Measurements from ENCODE around the gene CD151. TPM values are rescaled to one million over a fixed set of nuclear protein-coding genes. Genes with fewer than 3 reads are reported as not detected.

CD151 gene
- total RNA-seq, 1 donor from 2014 or later: 486 TPM

DNA sequence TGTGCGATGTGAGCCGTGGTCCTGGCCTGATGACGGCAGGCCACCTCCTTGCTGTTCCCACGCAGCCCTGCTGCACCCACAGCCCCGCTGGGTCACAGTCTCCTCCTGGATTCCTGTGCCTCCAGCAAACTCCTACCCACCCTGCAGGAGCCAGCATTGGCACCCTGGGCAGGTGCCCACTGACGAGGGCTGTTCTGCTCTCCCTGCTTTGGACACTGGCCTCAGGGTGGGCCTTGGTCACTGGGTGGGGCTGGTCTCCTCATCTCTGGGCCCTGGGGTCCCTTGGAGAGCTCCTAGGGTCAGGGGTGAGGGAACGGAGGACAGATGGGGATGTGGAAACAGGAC, 22.6 kb downstream of the CD151 start:
- Histone ChIP-seq H3K36me3 (no peaks in the 10 kb centered on the region), H3K27me3 (no peaks in the 10 kb centered on the region), H3K9me3 (no peaks in the 10 kb centered on the region), H3K4me1 (peaks cover 8% of the 10 kb centered on the region), H3K27ac (no peak overlapping the region), H3K4me3 (no peak overlapping the region)
- DNase-seq: no peak
- intact Hi-C loops (cut with DNase I): no loop called here
- ATAC-seq: no peak
- TF ChIP-seq, protein P1, sequence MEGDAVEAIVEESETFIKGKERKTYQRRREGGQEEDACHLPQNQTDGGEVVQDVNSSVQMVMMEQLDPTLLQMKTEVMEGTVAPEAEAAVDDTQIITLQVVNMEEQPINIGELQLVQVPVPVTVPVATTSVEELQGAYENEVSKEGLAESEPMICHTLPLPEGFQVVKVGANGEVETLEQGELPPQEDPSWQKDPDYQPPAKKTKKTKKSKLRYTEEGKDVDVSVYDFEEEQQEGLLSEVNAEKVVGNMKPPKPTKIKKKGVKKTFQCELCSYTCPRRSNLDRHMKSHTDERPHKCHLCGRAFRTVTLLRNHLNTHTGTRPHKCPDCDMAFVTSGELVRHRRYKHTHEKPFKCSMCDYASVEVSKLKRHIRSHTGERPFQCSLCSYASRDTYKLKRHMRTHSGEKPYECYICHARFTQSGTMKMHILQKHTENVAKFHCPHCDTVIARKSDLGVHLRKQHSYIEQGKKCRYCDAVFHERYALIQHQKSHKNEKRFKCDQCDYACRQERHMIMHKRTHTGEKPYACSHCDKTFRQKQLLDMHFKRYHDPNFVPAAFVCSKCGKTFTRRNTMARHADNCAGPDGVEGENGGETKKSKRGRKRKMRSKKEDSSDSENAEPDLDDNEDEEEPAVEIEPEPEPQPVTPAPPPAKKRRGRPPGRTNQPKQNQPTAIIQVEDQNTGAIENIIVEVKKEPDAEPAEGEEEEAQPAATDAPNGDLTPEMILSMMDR (IDR thresholded peaks at IDR 0.05): no peak

DNA sequence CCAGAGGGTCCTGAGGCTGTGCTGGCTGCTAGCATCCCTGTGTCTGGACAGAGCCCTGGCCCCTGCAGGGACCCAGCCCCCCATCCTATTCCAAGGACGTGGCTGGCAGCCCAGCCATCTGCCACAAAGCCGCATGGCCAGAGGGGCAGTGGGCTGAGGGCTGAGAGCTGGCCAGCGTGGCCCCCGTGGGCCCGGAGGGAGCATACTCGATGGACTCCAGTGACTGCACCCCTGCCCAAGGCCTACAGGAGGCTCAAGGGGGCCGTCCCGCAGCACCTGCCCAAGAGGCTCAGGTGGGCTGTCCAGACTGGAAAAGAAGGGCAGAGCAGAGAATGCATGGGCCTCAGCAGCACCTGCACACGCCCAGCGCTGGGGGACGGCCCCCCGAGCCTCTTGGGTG, 23.0 kb downstream of the CD151 start:
- H3K27me3 ChIP-seq: no peaks in the 10 kb centered on the region
- intact Hi-C loops (cut with DNase I): no loop called here
- H3K4me3 ChIP-seq: no peak overlapping the region
- no peak overlapping the region for H3K27ac ChIP-seq
- TF ChIP-seq, protein P1 (IDR thresholded peaks at IDR 0.05): no peak
- H3K36me3 ChIP-seq: no peaks in the 10 kb centered on the region
- no peaks in the 10 kb centered on the region for H3K9me3 ChIP-seq
- ATAC-seq (no peak), DNase-seq (no peak)
- peaks cover 6% of the 10 kb centered on the region for H3K4me1 ChIP-seq

DNA sequence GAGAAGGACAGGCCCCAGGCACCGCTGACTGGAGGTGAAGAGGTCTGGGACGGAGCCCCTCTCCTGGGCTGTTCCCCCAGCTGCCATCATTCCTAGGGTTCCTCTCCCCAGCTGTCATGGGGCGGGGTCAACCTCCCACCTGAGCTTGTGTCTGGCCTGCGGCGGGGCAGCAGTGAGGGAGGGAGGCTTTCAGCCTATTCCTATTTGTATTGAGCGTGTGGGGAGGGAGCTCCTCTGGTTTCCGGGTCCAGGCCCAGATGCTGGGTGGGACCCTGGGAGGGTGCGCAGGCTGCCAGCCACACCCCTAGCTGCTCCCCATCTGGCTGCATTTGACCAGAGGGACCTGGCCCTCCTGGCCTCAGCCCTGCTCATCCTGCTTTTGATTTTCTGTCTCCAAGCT, 23.6 kb downstream of the CD151 start:
- H3K36me3 ChIP-seq: no peaks in the 10 kb centered on the region
- H3K9me3 ChIP-seq: no peaks in the 10 kb centered on the region
- no peak for ATAC-seq
- TF ChIP-seq, protein P1 (IDR thresholded peaks at IDR 0.05): no peak
- DNase-seq: no peak
- H3K4me3 ChIP-seq: no peak overlapping the region
- no peak overlapping the region for H3K27ac ChIP-seq
- intact Hi-C loops (cut with DNase I): no loop called here
- peaks cover 6% of the 10 kb centered on the region for H3K4me1 ChIP-seq
- no peaks in the 10 kb centered on the region for H3K27me3 ChIP-seq

DNA sequence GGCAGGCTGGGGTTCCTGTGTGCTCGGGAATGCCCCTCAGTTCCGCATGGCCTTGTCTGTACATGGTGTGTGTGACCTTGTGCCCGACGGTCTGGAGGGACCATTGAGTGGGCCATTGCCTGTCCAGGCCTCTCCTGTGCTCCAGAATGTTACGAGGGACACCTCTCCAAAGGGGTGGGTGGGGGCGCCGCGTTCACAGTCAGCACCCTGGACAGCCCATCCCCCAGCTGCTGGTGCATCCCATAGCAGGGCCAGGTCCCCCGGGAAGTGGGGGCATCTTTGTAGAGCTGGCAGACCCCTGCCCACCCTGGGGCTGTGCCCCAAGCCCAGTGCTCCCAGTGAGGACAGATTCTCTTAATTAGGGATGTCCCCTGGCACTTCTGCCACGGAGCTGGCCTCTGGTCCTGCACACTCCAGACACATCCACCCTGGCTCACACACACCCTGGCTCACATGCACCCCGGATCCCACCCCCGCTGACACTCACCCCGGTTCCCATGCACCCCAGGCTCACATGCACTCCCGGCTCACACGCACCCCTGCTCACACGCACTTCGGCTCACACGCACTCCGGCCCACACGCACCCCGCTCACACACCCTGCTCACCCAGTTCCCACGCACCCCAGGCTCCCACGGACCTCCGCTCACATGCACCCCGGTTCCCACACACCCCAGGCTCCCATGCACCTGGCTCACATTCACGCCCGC, 25.5 kb downstream of the CD151 start:
- H3K9me3 ChIP-seq: no peaks in the 10 kb centered on the region
- TF ChIP-seq, protein P1 (IDR thresholded peaks at IDR 0.05): no peak
- H3K36me3 ChIP-seq: no peaks in the 10 kb centered on the region
- no peaks in the 10 kb centered on the region for H3K27me3 ChIP-seq
- ATAC-seq (no peak), DNase-seq (no peak)
- H3K4me1 ChIP-seq: peaks cover 6% of the 10 kb centered on the region
- no peak overlapping the region for H3K27ac ChIP-seq
- no peak overlapping the region for H3K4me3 ChIP-seq
- intact Hi-C loops (cut with DNase I): no loop called here

DNA sequence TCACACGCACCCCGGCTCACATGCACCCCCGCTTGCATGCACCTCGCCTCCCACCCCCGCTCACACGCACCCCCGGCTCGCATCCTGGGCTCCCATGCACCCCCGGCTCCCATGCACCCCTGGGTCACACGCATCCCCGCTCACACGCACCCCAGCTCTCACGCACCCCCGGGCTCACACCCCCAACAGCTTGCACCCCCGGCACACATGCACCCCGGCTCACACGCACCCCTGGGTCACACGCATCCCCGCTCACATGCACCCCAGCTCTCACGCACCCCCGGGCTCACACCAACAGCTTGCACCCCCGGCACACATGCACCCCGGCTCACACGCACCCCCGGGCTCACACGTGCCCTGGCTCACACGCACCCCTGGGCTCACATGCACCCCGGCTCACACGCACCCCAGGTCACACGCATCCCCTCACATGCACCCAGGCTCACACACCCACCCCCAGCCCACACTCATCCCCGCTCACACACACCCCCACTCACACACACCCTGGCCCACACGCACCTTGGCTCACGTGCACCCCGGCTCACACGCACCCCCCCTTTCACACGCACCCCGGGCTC, 26.1 kb downstream of the CD151 start:
- ATAC-seq: no peak
- no peak overlapping the region for H3K4me3 ChIP-seq
- intact Hi-C loops (cut with DNase I): no loop called here
- peaks cover 6% of the 10 kb centered on the region for H3K4me1 ChIP-seq
- no peak for DNase-seq
- H3K27ac ChIP-seq: no peak overlapping the region
- no peaks in the 10 kb centered on the region for H3K27me3 ChIP-seq
- no peaks in the 10 kb centered on the region for H3K9me3 ChIP-seq
- TF ChIP-seq, protein P1 (IDR thresholded peaks at IDR 0.05): no peak
- no peaks in the 10 kb centered on the region for H3K36me3 ChIP-seq

Measured in upper lobe of right lung (tissue), 1 donor.